ENCODE measurements around the gene TRIM6. TPM values are rescaled to one million over a fixed set of nuclear protein-coding genes. Genes with fewer than 3 reads are reported as not detected.
A peak's percentile ranks its signal among the peaks of the same experiment; 100 is the strongest.

TRIM6 gene, protein sequence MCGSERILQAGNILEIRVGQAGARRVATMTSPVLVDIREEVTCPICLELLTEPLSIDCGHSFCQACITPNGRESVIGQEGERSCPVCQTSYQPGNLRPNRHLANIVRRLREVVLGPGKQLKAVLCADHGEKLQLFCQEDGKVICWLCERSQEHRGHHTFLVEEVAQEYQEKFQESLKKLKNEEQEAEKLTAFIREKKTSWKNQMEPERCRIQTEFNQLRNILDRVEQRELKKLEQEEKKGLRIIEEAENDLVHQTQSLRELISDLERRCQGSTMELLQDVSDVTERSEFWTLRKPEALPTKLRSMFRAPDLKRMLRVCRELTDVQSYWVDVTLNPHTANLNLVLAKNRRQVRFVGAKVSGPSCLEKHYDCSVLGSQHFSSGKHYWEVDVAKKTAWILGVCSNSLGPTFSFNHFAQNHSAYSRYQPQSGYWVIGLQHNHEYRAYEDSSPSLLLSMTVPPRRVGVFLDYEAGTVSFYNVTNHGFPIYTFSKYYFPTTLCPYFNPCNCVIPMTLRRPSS
- total RNA-seq (not detected), polyA plus RNA-seq (not detected)

DNA sequence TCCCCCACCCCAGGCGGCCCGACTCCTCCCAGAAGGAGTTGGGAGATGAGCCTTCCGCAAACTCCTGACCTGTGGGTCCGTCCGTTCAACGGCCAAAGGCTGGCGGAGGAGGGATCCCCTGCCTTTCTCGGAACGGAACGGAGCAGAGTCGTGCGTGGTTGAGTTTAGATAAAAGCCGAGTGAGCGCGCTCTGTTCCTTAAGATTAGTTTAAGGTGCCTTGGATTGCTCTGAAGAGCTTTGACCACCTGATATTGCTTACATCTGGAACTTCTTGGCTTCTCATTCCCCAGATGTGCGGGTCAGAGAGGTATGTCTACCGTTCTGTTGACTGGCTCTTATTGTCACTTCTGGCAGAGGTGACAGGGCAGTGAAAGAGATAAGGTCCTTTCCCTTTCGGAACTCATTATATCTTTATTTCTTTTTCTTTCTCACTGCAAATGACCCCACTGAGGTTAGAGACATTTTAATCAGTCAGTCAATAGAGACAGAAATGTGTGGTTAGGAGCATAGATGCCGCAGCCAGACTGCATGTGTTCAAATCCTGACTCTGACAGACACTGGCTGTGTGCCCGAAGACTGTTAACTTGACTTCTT is at the start of gene TRIM6:
Gene TRIM6, plus strand, starts transcription at position 31 of the 595 bp plus-strand sequence. Its CDS starts 261 bp downstream, at position 292.
- Histone ChIP-seq H3K27me3 (ENCODE audit: insufficient read depth, low read length) (no peaks in the 10 kb centered on the region), H3K4me1 (ENCODE audit: insufficient read depth, low read length) (peaks cover 6% of the 10 kb centered on the region), H3K4me3 (ENCODE audit: low read length in 2 of 2) (no peak within 1 kb of the TSS), H3K27ac (ENCODE audit: low read depth, low read length) (no peak within 1 kb of the TSS), H3K36me3 (ENCODE audit: insufficient read depth, low read length) (no peaks in the 10 kb centered on the region), H3K9me3 (ENCODE audit: control insufficient read depth in 1 of 2, low read length in 2 of 2) (no peaks in the 10 kb centered on the region)
- H3K36me3 Mint-ChIP-seq: no peaks in the 10 kb centered on the region
- ChIA-PET POLR2A (ENCODE audit: partially characterized antibody) (no interaction called here), CTCF (ENCODE audit: partially characterized antibody) (interaction anchor here (1.0 to 1.3 kb wide), 4 partner anchors 9 to 294 kb away, joined by 3 to 4 read pairs (median 3); no protein-coding TSS in a partner anchor)
- H3K4me1 Mint-ChIP-seq: peaks cover 3 to 10% (median 5%) of the 10 kb centered on the region in 4 donors
- H3K27me3 Mint-ChIP-seq: peaks cover 6 to 10% of the 10 kb centered on the region in 2 donors
- H3K9me3 Mint-ChIP-seq: no peaks in the 10 kb centered on the region
- H3K4me3 Mint-ChIP-seq: peak within 1 kb of the TSS; percentile 66 to 87 (median 80)
- intact Hi-C loops (cut with micrococcal nuclease): no loop called here
- H3K27ac Mint-ChIP-seq: peak within 1 kb of the TSS in 4 of 7 donors; percentile 11 to 78 (median 24)
- peak in 1 of 5 donors; percentile 6 for DNase-seq

DNA sequence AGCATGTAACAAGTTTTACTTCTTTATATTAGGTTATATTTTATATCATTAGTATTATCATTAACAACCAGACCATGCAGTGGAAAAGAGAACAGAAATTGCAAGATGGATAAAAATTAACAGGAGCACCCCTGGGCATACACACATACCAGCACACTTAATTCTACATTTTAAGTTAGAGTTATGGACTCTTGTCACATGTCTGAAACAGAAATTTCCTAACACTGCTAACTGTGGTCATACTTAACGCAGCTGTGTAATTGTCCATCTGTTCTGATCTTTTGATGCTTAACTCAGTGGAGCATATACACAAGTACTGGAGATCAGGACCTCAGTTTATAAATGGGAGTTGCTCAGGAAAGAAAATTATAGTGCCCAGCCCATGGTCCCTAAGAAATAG is 48.5 kb upstream of the TRIM6 start:
- no peak overlapping the region for H3K27ac Mint-ChIP-seq
- no peak overlapping the region for H3K4me3 Mint-ChIP-seq
- H3K36me3 Mint-ChIP-seq: no peaks in the 10 kb centered on the region
- H3K9me3 ChIP-seq (ENCODE audit: control insufficient read depth in 1 of 2, low read length in 2 of 2): no peaks in the 10 kb centered on the region
- H3K27me3 ChIP-seq (ENCODE audit: insufficient read depth, low read length): no peaks in the 10 kb centered on the region
- H3K9me3 Mint-ChIP-seq: peaks cover 0 to 3% (median 0%) of the 10 kb centered on the region in 8 donors
- intact Hi-C loops (cut with micrococcal nuclease): no loop called here
- no peaks in the 10 kb centered on the region for H3K4me1 ChIP-seq (ENCODE audit: insufficient read depth, low read length)
- ChIA-PET CTCF (ENCODE audit: partially characterized antibody) (no interaction called here), POLR2A (ENCODE audit: partially characterized antibody) (no interaction called here)
- no peak for DNase-seq
- peaks cover 4 to 12% of the 10 kb centered on the region in 2 donors for H3K27me3 Mint-ChIP-seq
- H3K4me3 ChIP-seq (ENCODE audit: low read length in 2 of 2): no peak overlapping the region
- H3K27ac ChIP-seq (ENCODE audit: low read depth, low read length): no peak overlapping the region
- no peaks in the 10 kb centered on the region for H3K36me3 ChIP-seq (ENCODE audit: insufficient read depth, low read length)
- H3K4me1 Mint-ChIP-seq: no peaks in the 10 kb centered on the region

DNA sequence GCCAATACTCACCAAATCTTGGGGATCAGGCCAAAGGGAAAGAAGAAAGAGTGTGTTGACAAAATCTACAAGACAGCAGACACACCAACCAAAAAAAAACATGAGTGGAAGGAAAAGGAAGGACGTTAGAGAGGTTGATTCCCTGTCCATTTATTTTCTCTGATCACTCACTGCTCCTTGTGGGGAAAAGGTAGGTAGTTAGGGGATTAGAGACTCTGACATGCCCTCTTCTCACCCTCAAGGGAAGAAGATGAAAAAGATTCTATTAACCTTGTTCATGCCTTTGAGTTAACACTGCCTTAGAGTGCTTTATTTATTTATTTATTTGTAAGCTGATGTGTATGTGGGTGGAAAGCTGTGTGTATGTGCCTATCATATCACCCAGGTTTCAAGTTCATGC is 48.0 kb upstream of the TRIM6 start, which contains the start of gene OR52H1:
Gene OR52H1, minus strand, starts transcription at position 101 of the 400 bp plus-strand sequence. CDS start 3,035 bp downstream, outside the sequence.
- Mint-ChIP-seq H3K27me3 (peaks cover 4 to 12% of the 10 kb centered on the region in 2 donors), H3K27ac (no peak within 1 kb of the TSS), H3K4me1 (no peaks in the 10 kb centered on the region), H3K4me3 (no peak within 1 kb of the TSS), H3K36me3 (no peaks in the 10 kb centered on the region), H3K9me3 (peaks cover 0 to 3% (median 0%) of the 10 kb centered on the region in 8 donors)
- Histone ChIP-seq H3K27me3 (ENCODE audit: insufficient read depth, low read length) (no peaks in the 10 kb centered on the region), H3K4me3 (ENCODE audit: low read length in 2 of 2) (no peak within 1 kb of the TSS), H3K27ac (ENCODE audit: low read depth, low read length) (no peak within 1 kb of the TSS), H3K36me3 (ENCODE audit: insufficient read depth, low read length) (no peaks in the 10 kb centered on the region), H3K9me3 (ENCODE audit: control insufficient read depth in 1 of 2, low read length in 2 of 2) (no peaks in the 10 kb centered on the region), H3K4me1 (ENCODE audit: insufficient read depth, low read length) (no peaks in the 10 kb centered on the region)
- no peak for DNase-seq
- intact Hi-C loops (cut with micrococcal nuclease): no loop called here
- ChIA-PET CTCF (ENCODE audit: partially characterized antibody) (no interaction called here), POLR2A (ENCODE audit: partially characterized antibody) (no interaction called here)

DNA sequence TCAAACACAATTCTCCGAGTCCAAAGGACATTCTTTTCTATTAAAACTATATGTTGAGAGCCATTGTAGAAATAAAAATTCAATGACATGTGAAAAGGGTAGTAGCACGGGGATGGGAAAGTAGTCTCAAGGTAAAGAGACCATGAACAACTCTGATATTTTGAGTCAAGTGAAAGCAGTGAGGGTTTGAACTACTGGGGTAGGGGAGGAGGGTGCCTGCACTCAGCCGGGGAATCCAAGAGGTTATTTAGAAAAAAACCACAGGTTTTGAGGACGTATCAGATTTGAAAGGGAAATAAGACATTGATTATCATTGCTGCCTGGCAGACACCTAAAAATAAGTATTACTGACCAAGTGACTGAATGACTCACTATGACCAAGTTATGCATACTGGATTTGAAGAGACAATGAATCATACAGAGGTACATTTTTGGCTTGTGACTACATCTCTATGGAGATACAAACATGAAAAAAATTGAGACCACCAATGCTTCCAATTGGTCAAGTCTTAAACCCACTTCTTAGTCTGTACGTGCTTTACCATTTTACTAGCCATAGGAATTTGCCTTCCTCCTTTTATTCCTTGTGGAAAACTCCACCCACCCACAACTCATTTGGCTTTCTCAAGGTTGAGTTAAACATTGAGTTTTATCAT is 45.9 kb upstream of the TRIM6 start:
- H3K27ac ChIP-seq (ENCODE audit: low read depth, low read length): no peak overlapping the region
- no peaks in the 10 kb centered on the region for H3K36me3 ChIP-seq (ENCODE audit: insufficient read depth, low read length)
- Mint-ChIP-seq H3K27ac (no peak overlapping the region), H3K4me3 (no peak overlapping the region), H3K9me3 (peaks cover 0 to 3% (median 0%) of the 10 kb centered on the region in 8 donors), H3K4me1 (no peaks in the 10 kb centered on the region), H3K27me3 (peaks cover 4 to 12% of the 10 kb centered on the region in 2 donors), H3K36me3 (no peaks in the 10 kb centered on the region)
- no peak for DNase-seq
- intact Hi-C loops (cut with micrococcal nuclease): no loop called here
- no peaks in the 10 kb centered on the region for H3K4me1 ChIP-seq (ENCODE audit: insufficient read depth, low read length)
- CTCF ChIA-PET (ENCODE audit: partially characterized antibody): no interaction called here
- H3K4me3 ChIP-seq (ENCODE audit: low read length in 2 of 2): no peak overlapping the region
- no peaks in the 10 kb centered on the region for H3K9me3 ChIP-seq (ENCODE audit: control insufficient read depth in 1 of 2, low read length in 2 of 2)
- no peaks in the 10 kb centered on the region for H3K27me3 ChIP-seq (ENCODE audit: insufficient read depth, low read length)
- POLR2A ChIA-PET (ENCODE audit: partially characterized antibody): no interaction called here

DNA sequence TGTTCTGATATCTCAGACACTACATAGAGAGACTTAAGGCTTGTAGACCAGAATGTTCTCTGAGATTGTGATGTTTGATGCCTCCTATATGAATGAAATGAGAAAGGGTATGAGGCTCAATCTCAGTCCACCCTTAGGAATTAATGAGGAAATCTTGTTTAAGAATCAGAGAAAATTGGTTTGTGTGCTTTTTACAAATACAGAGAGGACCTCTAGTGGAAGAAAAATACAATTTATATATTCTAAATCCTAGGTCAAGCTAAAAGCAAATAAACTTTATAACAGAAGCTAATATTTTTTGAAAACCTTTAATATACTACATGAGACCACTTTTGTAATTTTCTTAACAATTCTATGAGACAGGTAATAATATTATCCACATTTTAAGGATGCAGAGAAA is 43.1 kb upstream of the TRIM6 start:
- Mint-ChIP-seq H3K4me3 (no peak overlapping the region), H3K4me1 (no peaks in the 10 kb centered on the region), H3K36me3 (no peaks in the 10 kb centered on the region), H3K9me3 (peaks cover 0 to 3% (median 0%) of the 10 kb centered on the region in 8 donors), H3K27me3 (peaks cover 5 to 12% of the 10 kb centered on the region in 2 donors), H3K27ac (no peak overlapping the region)
- H3K27ac ChIP-seq (ENCODE audit: low read depth, low read length): no peak overlapping the region
- no peaks in the 10 kb centered on the region for H3K27me3 ChIP-seq (ENCODE audit: insufficient read depth, low read length)
- H3K36me3 ChIP-seq (ENCODE audit: insufficient read depth, low read length): no peaks in the 10 kb centered on the region
- POLR2A ChIA-PET (ENCODE audit: partially characterized antibody): no interaction called here
- H3K4me1 ChIP-seq (ENCODE audit: insufficient read depth, low read length): no peaks in the 10 kb centered on the region
- intact Hi-C loops (cut with micrococcal nuclease): no loop called here
- DNase-seq: no peak
- H3K4me3 ChIP-seq (ENCODE audit: low read length in 2 of 2): no peak overlapping the region
- H3K9me3 ChIP-seq (ENCODE audit: control insufficient read depth in 1 of 2, low read length in 2 of 2): no peaks in the 10 kb centered on the region
- CTCF ChIA-PET (ENCODE audit: partially characterized antibody): no interaction called here

DNA sequence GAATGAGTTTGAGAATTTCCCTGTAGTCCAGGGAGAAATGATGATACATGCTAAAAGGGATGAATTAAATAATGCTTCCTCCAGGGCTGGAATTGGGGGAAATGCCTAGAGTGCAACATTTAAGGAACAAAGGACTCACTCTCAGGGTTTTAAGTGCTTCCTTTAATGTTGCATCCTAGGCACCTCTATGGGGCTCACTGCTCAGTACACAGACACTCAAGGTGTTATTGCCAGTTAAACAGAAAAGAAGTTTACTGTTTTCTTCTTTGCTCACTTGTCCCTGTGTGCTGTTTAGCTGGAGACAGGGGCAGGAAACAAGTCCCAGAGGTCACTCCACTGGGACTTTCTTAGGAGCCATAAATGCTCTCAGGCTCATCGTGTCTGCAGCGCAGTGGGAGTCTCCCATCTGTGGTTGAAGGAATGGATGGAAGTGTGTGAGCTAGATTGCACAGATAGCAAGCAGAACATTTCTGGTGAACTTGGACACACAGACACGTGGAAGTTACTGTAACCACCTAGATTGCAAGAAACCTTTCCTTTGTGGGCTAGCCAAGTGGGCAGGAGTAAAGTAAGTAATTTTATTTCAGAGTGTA is 39.7 kb upstream of the TRIM6 start:
- Mint-ChIP-seq H3K36me3 (no peaks in the 10 kb centered on the region), H3K27me3 (peaks cover 3 to 7% of the 10 kb centered on the region in 2 donors), H3K4me3 (no peak overlapping the region), H3K27ac (no peak overlapping the region), H3K9me3 (peaks cover 0 to under 1% (median 0%) of the 10 kb centered on the region in 8 donors), H3K4me1 (no peaks in the 10 kb centered on the region)
- Histone ChIP-seq H3K9me3 (ENCODE audit: control insufficient read depth in 1 of 2, low read length in 2 of 2) (no peaks in the 10 kb centered on the region), H3K27ac (ENCODE audit: low read depth, low read length) (no peak overlapping the region), H3K4me1 (ENCODE audit: insufficient read depth, low read length) (no peaks in the 10 kb centered on the region), H3K36me3 (ENCODE audit: insufficient read depth, low read length) (no peaks in the 10 kb centered on the region), H3K4me3 (ENCODE audit: low read length in 2 of 2) (no peak overlapping the region), H3K27me3 (ENCODE audit: insufficient read depth, low read length) (no peaks in the 10 kb centered on the region)
- no peak for DNase-seq
- intact Hi-C loops (cut with micrococcal nuclease): no loop called here
- POLR2A ChIA-PET (ENCODE audit: partially characterized antibody): no interaction called here
- CTCF ChIA-PET (ENCODE audit: partially characterized antibody): no interaction called here

DNA sequence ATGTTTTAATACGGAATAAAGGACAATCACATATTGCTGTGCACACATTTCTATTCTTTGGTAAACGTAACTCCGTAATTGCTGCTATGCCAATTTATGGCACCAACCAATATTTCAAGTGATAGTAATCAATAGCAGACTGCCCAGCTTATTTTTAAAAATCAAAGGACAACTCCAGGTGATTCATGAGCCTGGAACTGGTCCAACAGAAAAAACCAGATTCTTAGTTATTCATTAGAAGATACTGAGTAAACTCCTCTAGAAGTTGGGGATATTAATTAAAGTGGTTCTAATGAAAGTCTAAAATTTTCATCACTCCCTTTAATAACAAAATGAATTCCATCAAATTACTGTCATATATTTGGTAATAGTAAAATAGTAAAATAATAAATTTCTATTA is 38.7 kb upstream of the TRIM6 start:
- Mint-ChIP-seq H3K4me1 (no peaks in the 10 kb centered on the region), H3K9me3 (no peaks in the 10 kb centered on the region), H3K36me3 (no peaks in the 10 kb centered on the region), H3K27me3 (peaks cover 2% of the 10 kb centered on the region in 2 donors), H3K27ac (no peak overlapping the region), H3K4me3 (no peak overlapping the region)
- Histone ChIP-seq H3K27me3 (ENCODE audit: insufficient read depth, low read length) (no peaks in the 10 kb centered on the region), H3K9me3 (ENCODE audit: control insufficient read depth in 1 of 2, low read length in 2 of 2) (no peaks in the 10 kb centered on the region), H3K27ac (ENCODE audit: low read depth, low read length) (no peak overlapping the region), H3K4me3 (ENCODE audit: low read length in 2 of 2) (no peak overlapping the region), H3K36me3 (ENCODE audit: insufficient read depth, low read length) (no peaks in the 10 kb centered on the region), H3K4me1 (ENCODE audit: insufficient read depth, low read length) (no peaks in the 10 kb centered on the region)
- intact Hi-C loops (cut with micrococcal nuclease): no loop called here
- ChIA-PET CTCF (ENCODE audit: partially characterized antibody) (no interaction called here), POLR2A (ENCODE audit: partially characterized antibody) (no interaction called here)
- no peak for DNase-seq

Measured in CD4-positive, alpha-beta memory T cell (primary cell).